HCT116 (cell line): ENCODE data around the gene ITGAE. TPM values are rescaled to one million over a fixed set of nuclear protein-coding genes. Genes with fewer than 3 reads are reported as not detected.
A peak's percentile ranks its signal among the peaks of the same experiment; 100 is the strongest.

ENCODE experiments used
- ATAC-seq: fragments of 200-7000 bp; cut with Tn5 transposase; 2 replicates; pipeline ENCODE4 v1.9.1; 2020; ENCODE audit warnings: mild to moderate bottlenecking, moderate library complexity
- BruUV-seq: library from RNA; stranded (reverse); fragments of 400-500 nt; replicated peaks from 2 replicates; lab custom pipeline; 2021; lab: Mats Ljungman, UMichigan
- CTCF ChIA-PET: fragments of 300-600 bp; sonication (Branson Sonifier 250); formaldehyde crosslinking; loops from one replicate; lab custom pipeline; 2021; ENCODE audit warnings: antibody characterized with exemption; lab: Charles Lee
- POLR2A ChIA-PET: fragments of 300-600, 350-600 bp; sonication (Branson Sonifier 250); formaldehyde crosslinking; loops from one replicate; lab custom pipeline; 2021; ENCODE audit warnings: antibody characterized with exemption; lab: Charles Lee
- RAD21 ChIA-PET, 2 experiments: fragments of 300-600 bp; sonication (Branson Sonifier 250); formaldehyde crosslinking; loops; one replicate each; lab custom pipeline; 2023; ENCODE audit warnings: low total read pairs in 2 of 2; ENCODE audit not compliant: uncharacterized antibody in 2 of 2, unreplicated experiment in 2 of 2, low non-redundant PET in 1 of 2; lab: Charles Lee
- DNase-seq: peaks from one replicate; pipeline ENCODE4 v3.0.0-alpha.2; 2010; ENCODE audit warnings: low read depth, low spot score
- H2AFZ ChIP-seq: fragments of 200-600 bp; shearing (Covaris generic), sonication (generic); 2 replicates; pipeline ENCODE4 v1.6.1; 2017; ENCODE audit warnings: low read depth, mixed run types, mixed read lengths, antibody characterized with exemption, low read length; ENCODE audit not compliant: poor library complexity, severe bottlenecking
- H3K27ac ChIP-seq: 2 replicates; pipeline ENCODE4 v1.5.1; 2012; ENCODE audit warnings: low read depth, low read length
- H3K27me3 ChIP-seq: fragments of 200-600 bp; sonication (generic); 2 replicates; pipeline ENCODE4 v1.6.1; 2016; ENCODE audit warnings: mixed run types, low read length, mixed read lengths; ENCODE audit not compliant: insufficient read depth
- H3K36me3 ChIP-seq, 2 experiments: fragments of 200-500 bp in 1 of 2; fragments of 200-600 bp in 1 of 2; sonication (Bioruptor generic) in 1 of 2; sonication (generic) in 1 of 2; 2 replicates each; pipeline versions ENCODE4 v1.5.1 to v1.6.1; 2014 to 2016; ENCODE audit warnings: low read length in 2 of 2, inconsistent platforms in 1 of 2, mixed read lengths in 1 of 2, mixed run types in 1 of 2; ENCODE audit not compliant: insufficient read depth in 2 of 2, control insufficient read depth in 1 of 2
- H3K4me1 ChIP-seq, 2 experiments: fragments of 200-600 bp in 1 of 2; sonication (generic) in 1 of 2; 2 replicates each; pipeline versions ENCODE4 v1.5.1 to v1.6.1; 2012 to 2017; ENCODE audit warnings: low read length in 2 of 2, inconsistent platforms in 1 of 2, mild to moderate bottlenecking in 1 of 2, mixed read lengths in 1 of 2, mixed run types in 1 of 2, moderate library complexity in 1 of 2; ENCODE audit not compliant: insufficient read depth in 2 of 2, control insufficient read depth in 1 of 2
- H3K4me2 ChIP-seq: fragments of 200-600 bp; sonication (generic); 2 replicates; pipeline ENCODE4 v1.6.1; 2017; ENCODE audit warnings: mixed run types, low read length, mixed read lengths
- H3K4me3 ChIP-seq, 2 experiments: fragments of 200-600 bp in 1 of 2; sonication (generic) in 1 of 2; replicated peaks in 1 of 2; 2 replicates each; pipeline ENCODE4 v1.5.1; 2011 to 2016; ENCODE audit warnings: low read length in 2 of 2, control low read depth in 1 of 2, low read depth in 1 of 2, mild to moderate bottlenecking in 1 of 2, mixed read lengths in 1 of 2, mixed run types in 1 of 2
- H3K79me2 ChIP-seq: fragments of 200-600 bp; sonication (generic); 2 replicates; pipeline ENCODE4 v1.6.1; 2017; ENCODE audit warnings: mild to moderate bottlenecking, mixed run types, low read length, moderate library complexity, mixed read lengths; ENCODE audit not compliant: insufficient read depth
- H3K9ac ChIP-seq: fragments of 200-600 bp; sonication (generic); 2 replicates; pipeline ENCODE4 v1.6.1; 2016; ENCODE audit warnings: low read length, mixed read lengths
- H3K9me2 ChIP-seq: fragments of 200-600 bp; sonication (generic), shearing (Covaris generic); 2 replicates; pipeline ENCODE4 v1.6.1; 2017; ENCODE audit warnings: mixed run types, mild to moderate bottlenecking, moderate library complexity; ENCODE audit not compliant: insufficient read depth
- H3K9me3 ChIP-seq, 2 experiments: fragments of 200-500 bp in 1 of 2; fragments of 200-600 bp in 1 of 2; sonication (Bioruptor generic) in 1 of 2; sonication (generic) in 1 of 2; 2 replicates each; pipeline ENCODE4 v1.6.1; 2014 to 2017; ENCODE audit warnings: low read length in 2 of 2, mixed read lengths in 2 of 2, inconsistent platforms in 1 of 2, low read depth in 1 of 2, mild to moderate bottlenecking in 1 of 2, mixed run types in 1 of 2, moderate library complexity in 1 of 2; ENCODE audit not compliant: control insufficient read depth in 1 of 2, insufficient read depth in 1 of 2
- H4K20me1 ChIP-seq: fragments of 200-600 bp; sonication (generic), shearing (Covaris generic); 2 replicates; pipeline ENCODE4 v1.6.1; 2017; ENCODE audit warnings: mixed run types, mild to moderate bottlenecking, moderate library complexity; ENCODE audit not compliant: insufficient read depth
- ATF3 ChIP-seq: IDR thresholded peaks from 2 replicates; pipeline ENCODE4 v1.6.1; 2012
- CEBPB ChIP-seq: IDR thresholded peaks from 2 replicates; pipeline ENCODE4 v1.6.1; 2012; ENCODE audit warnings: low read depth
- ELF1 ChIP-seq: IDR thresholded peaks from 2 replicates; pipeline ENCODE4 v1.6.1; 2012; ENCODE audit warnings: low read depth, borderline replicate concordance
- EZH2 ChIP-seq: fragments of 200-600 bp; sonication (generic); IDR thresholded peaks from 2 replicates; pipeline ENCODE4 v1.6.1; 2017; ENCODE audit warnings: antibody characterized with exemption, mixed run types
- EZH2phosphoT487 ChIP-seq: fragments of 200-600 bp; IDR thresholded peaks from 2 replicates; pipeline ENCODE4 v1.6.1; 2018; ENCODE audit warnings: antibody characterized with exemption, borderline replicate concordance
- FOSL1 ChIP-seq: IDR thresholded peaks from 2 replicates; pipeline ENCODE4 v1.6.1; 2012; ENCODE audit warnings: low read depth
- POLR2A ChIP-seq: IDR thresholded peaks from 2 replicates; pipeline ENCODE4 v1.7.0; 2011; ENCODE audit warnings: borderline replicate concordance; ENCODE audit not compliant: insufficient read depth, insufficient read length; ENCODE audit errors: extremely low read depth
- RAD21 ChIP-seq: IDR thresholded peaks from 2 replicates; pipeline ENCODE4 v1.6.1; 2012; ENCODE audit warnings: low read depth, mild to moderate bottlenecking
- SP1 ChIP-seq: IDR thresholded peaks from 2 replicates; pipeline ENCODE4 v1.6.1; 2012; ENCODE audit warnings: low read depth
- SRF ChIP-seq: IDR thresholded peaks from 2 replicates; pipeline ENCODE4 v1.6.1; 2012; ENCODE audit warnings: low read depth
- TCF7L2 ChIP-seq: IDR thresholded peaks from 2 replicates; pipeline ENCODE4 v1.7.0; 2011; ENCODE audit warnings: borderline replicate concordance, inconsistent platforms; ENCODE audit not compliant: insufficient read depth, insufficient read length; ENCODE audit errors: extremely low read depth
- YY1 ChIP-seq: IDR thresholded peaks from 2 replicates; pipeline ENCODE4 v1.6.1; 2011; ENCODE audit warnings: low read length, low read depth, moderate library complexity, mild to moderate bottlenecking; ENCODE audit not compliant: insufficient replicate concordance; ENCODE audit errors: extremely low read depth
- ZNF274 ChIP-seq: fragments of 200-500 bp; sonication (Bioruptor generic); IDR thresholded peaks from 2 replicates; pipeline ENCODE4 v1.6.1; 2014; ENCODE audit warnings: mild to moderate bottlenecking, low read depth, low read length, inconsistent platforms
- intact Hi-C: fragments of 100-400 bp; cut with micrococcal nuclease; formaldehyde crosslinking; loops from 2 replicates; pipeline ENCODE4 v1.10.0; 2022
- total RNA-seq: library from RNA; stranded (reverse); gene quantifications from one replicate; pipeline ENCODE4 v1.2.1, GENCODE V29; 2021; ENCODE audit not compliant: unreplicated experiment
- TF ChIP-seq, protein P1 (sequence below), 3 experiments: fragments of 200-600 bp in 1 of 3; sonication (generic) in 1 of 3; IDR thresholded peaks in 2 of 3; conservative IDR thresholded peaks in 1 of 3; 2 replicates each; pipeline ENCODE4 v1.5.1; 2012 to 2017; ENCODE audit warnings: low read depth in 2 of 3, low read length in 2 of 3, antibody characterized with exemption in 1 of 3, borderline replicate concordance in 1 of 3, control low read depth in 1 of 3, mild to moderate bottlenecking in 1 of 3, mixed read lengths in 1 of 3, mixed run types in 1 of 3, moderate library complexity in 1 of 3; ENCODE audit not compliant: insufficient read depth in 1 of 3
- TF ChIP-seq, protein P2 (sequence below): IDR thresholded peaks from 2 replicates; pipeline ENCODE4 v1.6.1; 2011; ENCODE audit warnings: mild to moderate bottlenecking, low read length, moderate library complexity; ENCODE audit not compliant: insufficient replicate concordance; ENCODE audit errors: extremely low read depth

ITGAE gene
- total RNA-seq, 1 experiment from 2014 or later = 19.9 TPM

DNA sequence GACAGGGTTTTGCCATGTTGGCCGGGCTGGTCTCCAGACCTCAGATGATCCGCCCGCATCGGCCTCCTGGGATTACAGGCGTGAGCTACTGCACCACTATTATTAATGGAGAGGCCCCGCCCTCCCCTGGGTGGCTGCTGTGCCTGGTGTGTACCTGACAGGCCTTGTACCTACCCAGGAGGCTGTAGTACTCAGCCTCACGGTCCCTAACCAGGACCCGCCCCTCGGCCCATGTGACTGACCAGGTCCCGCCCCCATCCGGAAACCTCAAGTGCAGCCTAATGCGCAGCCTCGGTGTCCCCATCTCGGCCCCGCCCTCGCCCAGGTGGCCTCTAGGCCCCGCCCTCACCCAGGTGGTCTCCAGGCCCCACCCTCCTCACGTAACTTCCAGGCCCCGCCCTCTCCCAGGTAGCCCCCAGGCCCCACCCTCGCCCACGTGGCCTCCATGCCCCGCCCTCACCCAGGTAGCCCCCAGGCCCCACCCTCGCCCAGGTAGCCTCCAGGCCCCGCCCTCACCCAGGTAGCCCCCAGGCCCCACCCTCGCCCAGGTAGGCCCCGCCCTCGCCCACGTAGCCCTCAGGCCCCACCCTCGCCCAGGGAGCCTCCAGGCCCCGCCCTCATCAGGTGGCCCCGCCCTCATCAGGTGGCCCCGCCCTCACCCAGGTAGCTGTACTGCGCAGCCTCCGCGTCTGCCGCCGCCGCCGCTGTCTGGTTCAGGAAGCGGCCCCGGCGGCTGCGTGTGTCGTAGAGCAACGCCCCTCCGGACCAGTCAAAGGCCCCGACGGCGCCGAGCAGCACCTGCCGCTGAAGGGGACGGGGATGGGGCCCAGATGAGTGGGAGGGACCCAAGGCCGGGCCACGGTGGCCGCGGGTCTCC, 46.3 kb downstream of the ITGAE start (continued):
- peak; percentile 66 for TF ChIP-seq SP1
- TF ChIP-seq RAD21 = no peak
- no peak for TF ChIP-seq ATF3
- TF ChIP-seq SRF = no peak

DNA sequence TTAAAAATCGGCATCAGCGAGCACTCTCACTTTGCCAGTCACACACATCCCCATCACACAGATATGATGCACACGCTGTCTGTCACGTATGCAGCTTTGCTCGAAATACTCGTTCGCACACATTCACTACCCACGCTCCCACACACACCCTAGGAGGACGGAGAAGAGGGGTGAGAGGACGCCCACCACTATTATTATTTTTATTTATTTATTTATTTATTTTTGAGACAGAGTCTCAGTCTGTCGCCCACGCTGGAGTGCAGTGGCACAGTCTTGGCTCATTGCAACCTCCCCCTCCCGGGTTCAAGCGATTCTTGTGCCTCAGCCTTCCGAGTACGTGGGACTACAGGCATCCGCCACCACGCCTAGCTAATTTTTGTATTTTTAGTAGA, 46.9 kb downstream of the ITGAE start:
- no TSS peak for BruUV-seq
- intact Hi-C loops = no loop called here
- Histone ChIP-seq H3K9ac (no peak overlapping the region), H3K27ac (no peak overlapping the region), H3K4me1 (peaks cover 4 to 16% of the 10 kb centered on the region in 2 experiments; a peak in 3 of 4 replicates), H3K9me3 (no peaks in the 10 kb centered on the region), H4K20me1 (no peaks in the 10 kb centered on the region), H3K79me2 (no peaks in the 10 kb centered on the region), H3K4me3 (peak overlapping the region in 1 of 2 experiments; percentile 18; a peak in 1 of 4 replicates), H3K27me3 (no peaks in the 10 kb centered on the region), H3K4me2 (peak overlapping the region; percentile 62), H2AFZ (no peak overlapping the region), H3K36me3 (no peaks in the 10 kb centered on the region), H3K9me2 (no peaks in the 10 kb centered on the region)
- ChIA-PET RAD21 (no interaction called here), CTCF (interaction anchor here (2.7 kb wide), 1 partner anchor 16 kb away, joined by 20 read pairs; no protein-coding TSS in a partner anchor), POLR2A (no interaction called here)
- TF ChIP-seq SRF = no peak
- TF ChIP-seq, protein P1, sequence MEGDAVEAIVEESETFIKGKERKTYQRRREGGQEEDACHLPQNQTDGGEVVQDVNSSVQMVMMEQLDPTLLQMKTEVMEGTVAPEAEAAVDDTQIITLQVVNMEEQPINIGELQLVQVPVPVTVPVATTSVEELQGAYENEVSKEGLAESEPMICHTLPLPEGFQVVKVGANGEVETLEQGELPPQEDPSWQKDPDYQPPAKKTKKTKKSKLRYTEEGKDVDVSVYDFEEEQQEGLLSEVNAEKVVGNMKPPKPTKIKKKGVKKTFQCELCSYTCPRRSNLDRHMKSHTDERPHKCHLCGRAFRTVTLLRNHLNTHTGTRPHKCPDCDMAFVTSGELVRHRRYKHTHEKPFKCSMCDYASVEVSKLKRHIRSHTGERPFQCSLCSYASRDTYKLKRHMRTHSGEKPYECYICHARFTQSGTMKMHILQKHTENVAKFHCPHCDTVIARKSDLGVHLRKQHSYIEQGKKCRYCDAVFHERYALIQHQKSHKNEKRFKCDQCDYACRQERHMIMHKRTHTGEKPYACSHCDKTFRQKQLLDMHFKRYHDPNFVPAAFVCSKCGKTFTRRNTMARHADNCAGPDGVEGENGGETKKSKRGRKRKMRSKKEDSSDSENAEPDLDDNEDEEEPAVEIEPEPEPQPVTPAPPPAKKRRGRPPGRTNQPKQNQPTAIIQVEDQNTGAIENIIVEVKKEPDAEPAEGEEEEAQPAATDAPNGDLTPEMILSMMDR (IDR thresholded peaks at IDR 0.05 in 2 of 3, conservative IDR thresholded peaks at IDR 0.05 in 1 of 3; ENCODE audit: borderline replicate concordance in 1 of 3, insufficient read depth in 1 of 3, low read depth in 2 of 3, low read length in 2 of 3) = no peak
- TF ChIP-seq, protein P2, sequence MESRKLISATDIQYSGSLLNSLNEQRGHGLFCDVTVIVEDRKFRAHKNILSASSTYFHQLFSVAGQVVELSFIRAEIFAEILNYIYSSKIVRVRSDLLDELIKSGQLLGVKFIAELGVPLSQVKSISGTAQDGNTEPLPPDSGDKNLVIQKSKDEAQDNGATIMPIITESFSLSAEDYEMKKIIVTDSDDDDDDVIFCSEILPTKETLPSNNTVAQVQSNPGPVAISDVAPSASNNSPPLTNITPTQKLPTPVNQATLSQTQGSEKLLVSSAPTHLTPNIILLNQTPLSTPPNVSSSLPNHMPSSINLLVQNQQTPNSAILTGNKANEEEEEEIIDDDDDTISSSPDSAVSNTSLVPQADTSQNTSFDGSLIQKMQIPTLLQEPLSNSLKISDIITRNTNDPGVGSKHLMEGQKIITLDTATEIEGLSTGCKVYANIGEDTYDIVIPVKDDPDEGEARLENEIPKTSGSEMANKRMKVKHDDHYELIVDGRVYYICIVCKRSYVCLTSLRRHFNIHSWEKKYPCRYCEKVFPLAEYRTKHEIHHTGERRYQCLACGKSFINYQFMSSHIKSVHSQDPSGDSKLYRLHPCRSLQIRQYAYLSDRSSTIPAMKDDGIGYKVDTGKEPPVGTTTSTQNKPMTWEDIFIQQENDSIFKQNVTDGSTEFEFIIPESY = no peak
- no peak for TF ChIP-seq TCF7L2
- no peak for TF ChIP-seq EZH2
- no peak for TF ChIP-seq EZH2phosphoT487
- no peak for TF ChIP-seq FOSL1
- TF ChIP-seq POLR2A = no peak
- no peak for TF ChIP-seq CEBPB
- TF ChIP-seq ZNF274 = no peak
- TF ChIP-seq ELF1 = no peak
- no peak for TF ChIP-seq YY1
- ATAC-seq = no peak
- no peak for DNase-seq
